PFSK-1 (cell line): ENCODE measurements around the gene ZCCHC2.

Experiments
- FOXP2 ChIP-seq: optimal IDR thresholded peaks from 2 replicates; pipeline ENCODE3; 2011; ENCODE audit warnings: borderline replicate concordance, control low read depth, inconsistent platforms; ENCODE audit not compliant: insufficient read depth; ENCODE audit errors: extremely low read length, extremely low read depth
- POLR2AphosphoS5 ChIP-seq: IDR thresholded peaks from 2 replicates; pipeline ENCODE4 v1.6.1; 2012; ENCODE audit warnings: low read depth, mild to moderate bottlenecking, control low read depth, low read length, moderate library complexity
- SIN3A ChIP-seq: IDR thresholded peaks from 2 replicates; pipeline ENCODE4 v1.6.1; 2012; ENCODE audit warnings: mild to moderate bottlenecking, low read length, moderate library complexity, borderline replicate concordance; ENCODE audit not compliant: insufficient read depth
- TAF1 ChIP-seq: IDR thresholded peaks from 2 replicates; pipeline ENCODE4 v1.6.1; 2012; ENCODE audit warnings: low read length, control low read depth, borderline replicate concordance; ENCODE audit not compliant: insufficient read depth
- TF ChIP-seq, protein P1 (sequence below), 2 experiments: IDR thresholded peaks; 2 replicates each; pipeline versions ENCODE4 v1.6.1 to v1.8.0; 2011 to 2012; ENCODE audit warnings: low read depth in 2 of 2, low read length in 2 of 2, control low read depth in 1 of 2, inconsistent platforms in 1 of 2, mild to moderate bottlenecking in 1 of 2, moderate library complexity in 1 of 2; ENCODE audit not compliant: insufficient read depth in 1 of 2

DNA sequence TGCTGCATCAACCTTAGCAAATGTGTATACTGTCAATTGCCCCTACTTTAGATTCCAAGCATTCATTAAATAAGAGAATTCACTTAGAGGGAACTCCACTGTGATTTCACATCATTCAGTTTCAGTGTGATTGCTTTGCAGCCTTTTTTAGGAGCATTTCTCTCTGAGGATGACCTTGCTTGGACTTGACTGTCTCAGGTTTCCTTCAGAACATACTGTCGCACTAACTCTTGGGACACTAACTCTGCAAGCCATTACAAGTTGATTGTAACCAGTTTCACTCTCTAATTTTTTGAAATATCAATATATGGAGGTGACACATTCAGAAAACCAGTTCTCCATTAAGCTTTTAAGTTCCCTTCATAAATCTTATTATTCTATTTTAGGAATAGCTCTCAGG lies 6.6 kb upstream of the ZCCHC2 start:
- TF ChIP-seq POLR2AphosphoS5 = no peak
- TF ChIP-seq, protein P1, sequence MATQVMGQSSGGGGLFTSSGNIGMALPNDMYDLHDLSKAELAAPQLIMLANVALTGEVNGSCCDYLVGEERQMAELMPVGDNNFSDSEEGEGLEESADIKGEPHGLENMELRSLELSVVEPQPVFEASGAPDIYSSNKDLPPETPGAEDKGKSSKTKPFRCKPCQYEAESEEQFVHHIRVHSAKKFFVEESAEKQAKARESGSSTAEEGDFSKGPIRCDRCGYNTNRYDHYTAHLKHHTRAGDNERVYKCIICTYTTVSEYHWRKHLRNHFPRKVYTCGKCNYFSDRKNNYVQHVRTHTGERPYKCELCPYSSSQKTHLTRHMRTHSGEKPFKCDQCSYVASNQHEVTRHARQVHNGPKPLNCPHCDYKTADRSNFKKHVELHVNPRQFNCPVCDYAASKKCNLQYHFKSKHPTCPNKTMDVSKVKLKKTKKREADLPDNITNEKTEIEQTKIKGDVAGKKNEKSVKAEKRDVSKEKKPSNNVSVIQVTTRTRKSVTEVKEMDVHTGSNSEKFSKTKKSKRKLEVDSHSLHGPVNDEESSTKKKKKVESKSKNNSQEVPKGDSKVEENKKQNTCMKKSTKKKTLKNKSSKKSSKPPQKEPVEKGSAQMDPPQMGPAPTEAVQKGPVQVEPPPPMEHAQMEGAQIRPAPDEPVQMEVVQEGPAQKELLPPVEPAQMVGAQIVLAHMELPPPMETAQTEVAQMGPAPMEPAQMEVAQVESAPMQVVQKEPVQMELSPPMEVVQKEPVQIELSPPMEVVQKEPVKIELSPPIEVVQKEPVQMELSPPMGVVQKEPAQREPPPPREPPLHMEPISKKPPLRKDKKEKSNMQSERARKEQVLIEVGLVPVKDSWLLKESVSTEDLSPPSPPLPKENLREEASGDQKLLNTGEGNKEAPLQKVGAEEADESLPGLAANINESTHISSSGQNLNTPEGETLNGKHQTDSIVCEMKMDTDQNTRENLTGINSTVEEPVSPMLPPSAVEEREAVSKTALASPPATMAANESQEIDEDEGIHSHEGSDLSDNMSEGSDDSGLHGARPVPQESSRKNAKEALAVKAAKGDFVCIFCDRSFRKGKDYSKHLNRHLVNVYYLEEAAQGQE (IDR thresholded peaks at IDR 0.05; ENCODE audit: insufficient read depth in 1 of 2, low read depth in 2 of 2, low read length in 2 of 2) = no peak
- no peak for TF ChIP-seq TAF1
- TF ChIP-seq SIN3A = no peak
- TF ChIP-seq FOXP2 = no peak
